Astrocyte (in vitro differentiated cells and primary cell): ENCODE measurements around the gene CCR5. TPM values are rescaled to one million over a fixed set of nuclear protein-coding genes. Genes with fewer than 3 reads are reported as not detected.
A peak's percentile ranks its signal among the peaks of the same experiment; 100 is the strongest.

Experiments used
- DNase-seq: peaks from one replicate; pipeline ENCODE4 v3.0.0-alpha.2; 2010; ENCODE audit warnings: low read depth
- FAIRE-seq: peaks from 2 replicates; lab custom pipeline; 2011; peaks lifted over from hg19 to GRCh38; lab: Jason Lieb, UNC
- H2AFZ ChIP-seq: 2 replicates; pipeline ENCODE4 v1.6.0; 2012; ENCODE audit warnings: low read depth, low read length, inconsistent platforms
- H3K27ac ChIP-seq: 2 replicates; pipeline ENCODE4 v1.5.1; 2011; ENCODE audit warnings: low read depth, low read length, inconsistent platforms
- H3K27me3 ChIP-seq: 2 replicates; pipeline ENCODE4 v1.6.0; 2011; ENCODE audit warnings: low read length, inconsistent platforms; ENCODE audit not compliant: insufficient read depth
- H3K36me3 ChIP-seq: 2 replicates; pipeline ENCODE4 v1.5.1; 2011; ENCODE audit warnings: low read length, inconsistent platforms; ENCODE audit not compliant: insufficient read depth
- H3K4me1 ChIP-seq: 2 replicates; pipeline ENCODE4 v1.5.1; 2011; ENCODE audit warnings: low read length, inconsistent platforms; ENCODE audit not compliant: insufficient read depth
- H3K4me2 ChIP-seq: 2 replicates; pipeline ENCODE4 v1.6.0; 2012; ENCODE audit warnings: low read length, inconsistent platforms
- H3K4me3 ChIP-seq: 2 replicates; pipeline ENCODE4 v1.5.1; 2011; ENCODE audit warnings: low read depth, mild to moderate bottlenecking, low read length, inconsistent platforms; ENCODE audit not compliant: insufficient read depth
- H3K79me2 ChIP-seq: 2 replicates; pipeline ENCODE4 v1.6.0; 2012; ENCODE audit warnings: mild to moderate bottlenecking, low read length, inconsistent platforms; ENCODE audit not compliant: insufficient read depth
- H3K9ac ChIP-seq: 2 replicates; pipeline ENCODE4 v1.6.0; 2012; ENCODE audit warnings: mild to moderate bottlenecking, low read length, inconsistent platforms
- H3K9me3 ChIP-seq: 2 replicates; pipeline ENCODE4 v1.5.1; 2012; ENCODE audit warnings: low read depth, mild to moderate bottlenecking, low read length, inconsistent platforms; ENCODE audit not compliant: insufficient read depth
- H4K20me1 ChIP-seq: 2 replicates; pipeline ENCODE4 v1.6.0; 2012; ENCODE audit warnings: low read length, inconsistent platforms; ENCODE audit not compliant: insufficient read depth
- H3K27ac Mint-ChIP-seq: one replicate; pipeline ENCODE4 v1.8.0; 2021; ENCODE audit warnings: mild to moderate bottlenecking, mixed read lengths; ENCODE audit not compliant: unreplicated experiment
- H3K27me3 Mint-ChIP-seq: one replicate; pipeline ENCODE4 v1.8.0; 2021; ENCODE audit warnings: low read depth, mixed read lengths; ENCODE audit not compliant: unreplicated experiment
- H3K36me3 Mint-ChIP-seq: one replicate; pipeline ENCODE4 v1.8.0; 2021; ENCODE audit warnings: low read depth, mixed read lengths; ENCODE audit not compliant: unreplicated experiment
- H3K4me1 Mint-ChIP-seq: one replicate; pipeline ENCODE4 v1.8.0; 2021; ENCODE audit warnings: low read depth, mixed read lengths; ENCODE audit not compliant: unreplicated experiment
- H3K4me3 Mint-ChIP-seq: one replicate; pipeline ENCODE4 v1.8.0; 2021; ENCODE audit warnings: mild to moderate bottlenecking, moderate library complexity, mixed read lengths; ENCODE audit not compliant: unreplicated experiment
- H3K9me3 Mint-ChIP-seq: one replicate; pipeline ENCODE4 v1.8.0; 2021; ENCODE audit warnings: mild to moderate bottlenecking, mixed read lengths; ENCODE audit not compliant: unreplicated experiment
- CTCF ChIP-seq: IDR thresholded peaks from 2 replicates; pipeline ENCODE4 v1.5.1; 2011; ENCODE audit warnings: low read depth, mild to moderate bottlenecking, inconsistent platforms, low read length, moderate library complexity; ENCODE audit not compliant: insufficient read depth
- EZH2 ChIP-seq: IDR thresholded peaks from 2 replicates; pipeline ENCODE4 v1.6.1; 2012; ENCODE audit warnings: mild to moderate bottlenecking, low read length, inconsistent platforms; ENCODE audit not compliant: insufficient read depth
- total RNA-seq: library from RNA; stranded (reverse); gene quantifications from 2 replicates; pipeline ENCODE4 v1.2.1, GENCODE V29; 2021

Gene CCR5
- total RNA-seq, 1 donor from 2014 or later, result not detected

- no peaks in the 10 kb centered on the region for H3K27me3 ChIP-seq
- H3K4me3 ChIP-seq, result no peak overlapping the region
- no peak overlapping the region for H2AFZ ChIP-seq
- H3K4me1 ChIP-seq, result peaks cover 31% of the 10 kb centered on the region
- no peaks in the 10 kb centered on the region for H3K9me3 ChIP-seq
- DNase-seq (no peak), FAIRE-seq (no peak)
- Mint-ChIP-seq H3K4me1 (peaks cover 30% of the 10 kb centered on the region), H3K27me3 (peaks cover 2% of the 10 kb centered on the region), H3K4me3 (no peak overlapping the region), H3K27ac (peak overlapping the region; percentile 69), H3K9me3 (peaks cover 3% of the 10 kb centered on the region), H3K36me3 (no peaks in the 10 kb centered on the region)
- H3K79me2 ChIP-seq, result no peaks in the 10 kb centered on the region
- H3K4me2 ChIP-seq, result peak overlapping the region; percentile 82
- H3K36me3 ChIP-seq, result no peaks in the 10 kb centered on the region
- H3K9ac ChIP-seq, result no peak overlapping the region
- TF ChIP-seq CTCF, result no peak
- TF ChIP-seq EZH2, result no peak
- no peaks in the 10 kb centered on the region for H4K20me1 ChIP-seq
- H3K27ac ChIP-seq, result no peak overlapping the region
These were observed 35.7 kb downstream of the CCR5 start for GRCh38 chr3:46406443-46406787.

- Mint-ChIP-seq H3K4me3 (no peak within 1 kb of the TSS), H3K36me3 (no peaks in the 10 kb centered on the region), H3K27me3 (peaks cover 2% of the 10 kb centered on the region), H3K9me3 (peaks cover 3% of the 10 kb centered on the region), H3K27ac (peak within 1 kb of the TSS; percentile 69), H3K4me1 (peaks cover 30% of the 10 kb centered on the region)
- Histone ChIP-seq H3K27me3 (no peaks in the 10 kb centered on the region), H3K79me2 (no peaks in the 10 kb centered on the region), H3K9me3 (no peaks in the 10 kb centered on the region), H3K4me1 (peaks cover 31% of the 10 kb centered on the region), H3K4me3 (peak within 1 kb of the TSS; percentile 25), H2AFZ (peak within 1 kb of the TSS; percentile 92), H4K20me1 (no peaks in the 10 kb centered on the region), H3K4me2 (peak within 1 kb of the TSS; percentile 82), H3K36me3 (no peaks in the 10 kb centered on the region), H3K27ac (peak within 1 kb of the TSS; percentile 49), H3K9ac (peak within 1 kb of the TSS; percentile 66)
- TF ChIP-seq EZH2, result no peak
- FAIRE-seq (no peak), DNase-seq (peak; percentile 13)
These were observed 36.3 kb downstream of the CCR5 start, which contains the start of the genes CCR5AS and CCRL2 for GRCh38 chr3:46406788-46407611. Gene CCR5AS, minus strand, starts transcription at chr3:46407066. Gene CCRL2, plus strand, starts transcription at chr3:46407259. Its CDS starts 821 bp downstream, at chr3:46408080.

GRCh38 chr3:46407970-46408369 lies 37.2 kb downstream of the CCR5 start:
- no peaks in the 10 kb centered on the region for H3K9me3 ChIP-seq
- H3K4me3 ChIP-seq, result no peak overlapping the region
- Mint-ChIP-seq H3K4me1 (peaks cover 33% of the 10 kb centered on the region), H3K27ac (no peak overlapping the region), H3K9me3 (peaks cover 3% of the 10 kb centered on the region), H3K4me3 (no peak overlapping the region), H3K27me3 (peaks cover 2% of the 10 kb centered on the region), H3K36me3 (no peaks in the 10 kb centered on the region)
- peak overlapping the region; percentile 66 for H3K9ac ChIP-seq
- no peaks in the 10 kb centered on the region for H3K79me2 ChIP-seq
- H3K4me1 ChIP-seq, result peaks cover 31% of the 10 kb centered on the region
- H3K4me2 ChIP-seq, result peak overlapping the region; percentile 82
- TF ChIP-seq CTCF (no peak), EZH2 (no peak)
- no peaks in the 10 kb centered on the region for H3K27me3 ChIP-seq
- no peak for FAIRE-seq
- no peaks in the 10 kb centered on the region for H4K20me1 ChIP-seq
- no peaks in the 10 kb centered on the region for H3K36me3 ChIP-seq
- no peak for DNase-seq
- H2AFZ ChIP-seq, result peak overlapping the region; percentile 26
- no peak overlapping the region for H3K27ac ChIP-seq
